GM19193 (cell line): ENCODE results near the gene VWA8.

Experiments
- POLR2A ChIP-seq: IDR thresholded peaks from 4 replicates; pipeline ENCODE4 v1.6.1; 2011; ENCODE audit not compliant: insufficient read depth, insufficient read length; ENCODE audit errors: extremely low read depth

VWA8 gene

DNA sequence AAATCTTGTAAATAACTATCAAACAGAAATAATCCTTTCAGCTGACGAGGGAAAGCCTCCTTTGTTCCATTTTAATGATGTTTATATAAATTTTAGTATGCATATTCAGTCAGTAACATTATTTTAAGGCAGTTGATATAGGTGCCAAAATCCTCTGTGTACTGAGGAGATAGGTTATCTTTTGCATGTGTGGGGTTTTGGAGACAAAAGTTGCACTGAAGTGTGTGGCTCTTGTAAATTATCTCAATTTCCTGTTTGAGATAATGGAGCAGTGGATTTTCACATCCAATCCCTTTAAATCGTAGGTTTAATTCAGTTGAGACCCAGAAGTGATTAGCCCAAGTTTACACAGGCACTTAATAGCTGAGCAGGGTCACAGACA lies 396.9 kb downstream of the VWA8 start:
- TF ChIP-seq POLR2A = no peak

DNA sequence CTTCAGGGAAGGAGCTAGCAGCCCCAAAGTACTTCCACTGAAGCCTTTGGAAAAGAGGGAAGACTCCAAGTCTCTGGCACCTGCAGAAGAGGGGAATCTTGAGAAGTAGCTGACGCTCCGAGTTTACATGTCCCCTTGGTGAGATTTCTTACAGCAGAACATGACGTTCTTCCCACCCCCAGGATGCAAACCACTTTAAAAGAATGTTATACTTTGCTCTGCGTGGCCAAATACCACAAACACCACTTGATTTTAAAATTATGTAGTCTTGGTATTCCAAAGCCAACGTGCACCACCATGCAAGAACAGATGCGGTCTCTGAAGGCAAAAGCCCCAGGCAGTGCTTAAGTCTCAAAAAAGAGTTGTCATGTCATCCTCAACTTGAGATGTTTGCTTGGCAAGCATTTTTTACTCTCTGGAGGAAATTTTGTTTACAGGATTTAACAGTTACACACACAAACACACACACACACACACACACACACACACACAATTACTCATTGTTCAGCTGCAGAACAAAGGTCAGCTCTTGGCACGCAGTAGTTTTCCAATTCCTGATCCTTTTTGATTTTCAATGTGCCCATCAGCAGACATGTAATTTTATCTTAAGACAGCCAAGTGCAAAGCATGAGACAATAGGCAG lies 397.4 kb downstream of the VWA8 start:
- no peak for TF ChIP-seq POLR2A

DNA sequence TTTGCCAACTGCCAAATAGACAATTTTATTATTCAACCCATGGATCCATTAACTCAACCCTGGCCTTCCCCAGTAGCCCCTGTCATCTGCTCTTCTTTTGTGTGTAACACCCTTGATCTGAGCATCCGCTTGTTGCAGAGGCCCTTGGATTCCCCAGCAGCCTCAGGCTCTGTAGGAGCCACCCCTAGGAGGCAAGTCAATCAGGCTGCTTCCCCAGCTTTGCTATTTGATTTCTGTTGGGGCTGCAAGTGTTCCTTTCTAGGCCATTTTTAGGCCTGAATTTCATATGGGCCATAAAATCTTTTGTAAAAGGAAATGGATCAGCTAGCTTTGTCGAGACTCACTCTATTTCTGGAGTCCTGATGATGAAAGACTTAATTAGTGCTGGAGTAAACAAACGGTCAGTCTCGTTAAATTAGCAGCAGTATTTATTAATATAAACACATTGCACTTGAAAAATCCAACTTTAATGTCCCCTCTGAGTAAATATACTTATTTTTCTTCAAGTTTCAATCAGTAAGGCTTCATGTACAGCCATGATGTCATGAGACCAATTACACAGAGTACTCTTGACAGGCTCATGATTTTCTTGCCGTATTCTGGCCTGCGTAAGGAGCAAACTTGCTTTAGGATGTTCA lies 398.2 kb downstream of the VWA8 start:
- TF ChIP-seq POLR2A = no peak

DNA sequence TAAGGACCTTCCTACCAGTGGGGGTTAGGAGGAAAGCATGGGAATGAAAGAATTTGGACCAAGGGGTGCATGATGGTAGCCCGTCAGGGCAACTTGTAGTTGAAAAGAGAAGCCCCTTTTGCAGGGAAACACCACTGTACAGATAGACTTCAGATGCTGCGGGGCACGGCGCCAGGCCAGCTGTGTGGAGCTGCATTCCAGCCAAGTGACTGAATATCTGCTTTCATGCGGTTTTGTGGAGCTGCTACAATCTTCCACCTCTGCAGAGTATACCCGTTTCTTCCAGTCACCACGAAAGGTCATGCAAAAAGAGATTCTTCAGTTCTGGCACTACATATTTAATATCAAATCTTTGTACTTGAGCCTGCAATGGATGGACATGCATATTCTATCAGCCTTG lies 398.8 kb downstream of the VWA8 start:
- no peak for TF ChIP-seq POLR2A

DNA sequence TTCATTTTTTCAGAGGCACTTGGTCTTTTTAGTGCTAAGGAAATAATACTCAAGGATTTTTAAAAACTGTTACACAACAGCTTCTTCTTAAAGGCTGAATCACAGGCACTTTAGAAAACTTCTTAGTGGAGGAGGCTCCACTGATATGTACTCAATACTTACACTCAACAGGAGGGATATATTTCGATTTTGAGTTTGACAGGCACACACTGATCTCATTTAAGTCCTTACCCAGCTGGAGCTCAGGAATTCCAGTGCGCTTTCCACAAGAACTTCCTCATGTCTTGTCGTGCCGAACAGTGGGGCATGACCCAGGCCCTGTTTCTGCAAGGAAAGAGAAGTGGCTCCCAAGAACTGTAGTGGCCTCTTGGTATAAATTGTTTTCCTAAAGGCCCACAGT lies 399.7 kb downstream of the VWA8 start:
- TF ChIP-seq POLR2A = no peak

DNA sequence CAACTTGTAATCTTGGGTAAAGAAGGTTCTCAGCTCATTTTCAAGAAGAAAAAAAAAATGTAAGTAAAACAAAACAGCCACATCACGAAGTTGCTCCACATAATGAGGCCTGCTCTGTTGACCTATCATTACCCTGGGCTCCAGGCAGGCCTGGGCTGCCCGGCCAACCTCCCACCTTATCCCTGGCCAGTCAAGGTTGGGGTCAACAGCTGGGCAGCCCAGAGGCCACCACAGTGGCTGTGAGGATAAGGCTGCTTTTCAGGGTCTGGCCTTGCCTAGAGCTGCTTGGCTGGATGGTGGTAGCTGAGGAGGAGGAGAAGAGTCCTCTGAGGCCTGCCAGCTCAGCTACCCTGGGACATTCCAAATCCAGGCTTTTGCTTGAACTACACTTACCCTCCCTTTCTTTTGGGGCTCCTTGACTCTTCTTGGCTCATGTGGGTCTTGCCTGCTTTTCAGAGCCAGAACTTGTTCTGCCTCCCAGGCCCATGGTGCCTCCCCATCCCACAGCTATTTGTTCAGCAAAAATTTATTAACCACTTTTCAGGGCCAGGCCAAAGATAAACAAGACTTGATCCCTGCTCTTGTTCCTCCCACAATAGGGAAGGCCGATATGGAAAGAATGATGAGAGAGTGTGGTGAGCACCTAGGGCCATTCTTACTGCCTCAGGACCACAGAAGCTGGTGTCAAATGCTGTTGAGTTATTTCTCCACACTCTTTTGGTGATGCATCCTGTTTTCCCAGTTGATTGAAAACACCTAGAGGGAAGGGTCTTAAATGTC lies 401.9 kb downstream of the VWA8 start:
- TF ChIP-seq POLR2A = no peak

DNA sequence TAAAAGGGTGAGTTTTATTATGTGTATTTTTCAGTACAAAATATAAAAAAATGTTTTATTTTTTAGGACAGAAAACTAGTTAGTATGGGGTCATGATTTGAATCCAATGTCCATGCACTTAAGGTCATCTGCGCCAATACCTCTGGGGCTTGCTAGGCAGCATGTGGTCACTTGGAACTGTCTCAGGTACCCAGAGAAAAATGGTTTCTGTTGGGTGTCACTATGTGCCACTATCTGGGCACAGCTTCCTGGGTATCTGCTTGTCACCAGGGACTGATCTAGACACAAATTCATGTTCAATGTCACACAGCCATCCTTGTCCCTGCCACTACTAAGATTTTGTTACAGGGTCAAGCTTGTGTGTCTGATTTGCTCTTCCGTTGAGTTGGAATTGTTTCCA lies 403.2 kb downstream of the VWA8 start:
- TF ChIP-seq POLR2A = no peak

DNA sequence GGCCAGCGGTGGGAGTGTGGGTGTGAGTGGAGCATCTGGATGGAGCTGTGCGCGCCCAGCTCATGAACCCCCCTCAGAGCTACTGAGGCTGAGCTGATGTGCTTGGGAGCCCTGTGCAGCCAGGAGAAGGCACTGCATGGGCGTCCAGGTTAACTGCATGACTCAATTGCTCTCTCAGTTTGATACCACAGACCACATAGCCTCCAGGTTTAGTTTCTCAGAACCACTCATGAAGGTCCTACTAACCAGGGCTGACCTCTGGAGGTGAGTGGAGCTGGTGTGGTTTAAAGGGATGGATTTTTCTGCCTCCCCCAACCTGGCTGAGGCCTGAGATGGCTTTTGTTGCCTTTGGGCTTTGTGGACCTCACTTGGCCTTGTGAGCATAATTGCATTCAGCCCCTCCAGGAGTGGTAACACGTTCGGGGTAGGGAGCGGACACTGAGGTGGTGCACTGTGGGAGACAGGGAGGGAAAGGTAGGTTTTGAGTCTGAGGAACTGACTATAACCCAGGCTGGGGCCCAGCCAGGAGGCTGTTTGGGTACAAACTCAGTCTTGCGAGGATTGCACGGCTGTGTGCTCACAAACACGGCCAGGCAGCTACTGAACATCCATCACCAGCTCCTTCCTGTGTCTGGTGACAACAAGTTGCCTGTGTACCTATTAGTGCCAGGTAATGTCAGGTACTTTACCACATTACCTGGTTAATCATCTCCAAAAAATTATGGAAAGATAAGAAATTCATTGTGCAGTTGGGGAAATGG lies 406.1 kb downstream of the VWA8 start:
- no peak for TF ChIP-seq POLR2A

DNA sequence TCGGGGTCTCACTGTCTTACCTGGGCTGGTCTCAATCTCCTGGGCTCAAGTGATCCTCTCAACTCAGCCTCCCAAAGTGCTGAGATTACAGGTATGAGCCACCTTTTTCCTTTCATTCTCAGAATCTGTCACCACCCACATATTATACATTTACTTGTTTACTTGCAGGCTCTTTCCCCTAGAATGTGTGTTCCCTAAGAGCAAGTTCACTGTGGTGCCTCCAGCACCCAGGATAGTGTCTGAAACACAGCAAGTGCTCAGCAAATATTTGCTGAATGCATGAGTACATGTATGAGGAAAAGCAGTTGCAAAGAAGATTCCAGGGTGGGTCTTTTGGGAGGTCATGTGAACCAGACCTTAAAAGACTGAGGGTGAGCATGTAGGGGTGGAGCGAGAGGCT lies 406.7 kb downstream of the VWA8 start:
- TF ChIP-seq POLR2A = no peak

DNA sequence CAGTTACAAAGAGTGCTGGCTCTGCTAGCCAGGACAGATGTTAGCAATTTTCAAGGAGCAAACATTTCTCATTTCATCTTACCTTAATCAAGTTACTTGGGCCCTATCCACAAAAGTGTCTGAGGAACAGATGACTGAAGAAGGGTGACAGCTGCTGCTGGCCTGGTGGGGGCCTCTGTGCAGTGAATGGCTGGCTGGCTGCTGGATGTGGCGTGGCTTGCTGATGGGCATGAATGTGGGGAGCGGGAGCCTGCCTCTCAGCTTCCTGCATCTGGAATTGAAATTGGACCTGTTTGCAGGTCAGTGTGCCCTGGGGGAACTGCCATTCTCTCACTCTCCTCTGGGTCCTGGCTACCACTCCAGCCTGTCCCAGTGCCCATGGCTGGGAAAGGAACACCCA lies 408.9 kb downstream of the VWA8 start:
- TF ChIP-seq POLR2A = no peak

DNA sequence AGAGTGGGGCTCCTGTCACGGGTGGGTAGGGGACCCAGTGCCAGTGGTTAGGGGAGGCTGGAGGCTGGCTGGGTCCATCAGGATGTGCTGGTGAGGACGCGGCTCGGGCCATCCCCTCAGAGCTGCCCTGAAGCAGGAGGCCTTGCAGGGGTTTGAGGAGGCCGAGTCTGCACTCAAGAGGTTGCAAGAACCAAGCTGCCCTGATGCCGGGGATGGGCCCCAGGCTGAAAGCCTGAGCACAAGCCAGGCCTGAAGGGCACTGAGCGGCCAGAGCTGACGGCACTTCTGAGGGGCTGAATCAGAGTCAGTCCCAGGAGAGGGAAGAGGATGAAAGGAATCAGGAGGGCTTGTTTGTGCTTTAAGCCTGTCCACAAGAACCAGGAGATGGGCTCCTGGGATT lies 410.6 kb downstream of the VWA8 start:
- no peak for TF ChIP-seq POLR2A

DNA sequence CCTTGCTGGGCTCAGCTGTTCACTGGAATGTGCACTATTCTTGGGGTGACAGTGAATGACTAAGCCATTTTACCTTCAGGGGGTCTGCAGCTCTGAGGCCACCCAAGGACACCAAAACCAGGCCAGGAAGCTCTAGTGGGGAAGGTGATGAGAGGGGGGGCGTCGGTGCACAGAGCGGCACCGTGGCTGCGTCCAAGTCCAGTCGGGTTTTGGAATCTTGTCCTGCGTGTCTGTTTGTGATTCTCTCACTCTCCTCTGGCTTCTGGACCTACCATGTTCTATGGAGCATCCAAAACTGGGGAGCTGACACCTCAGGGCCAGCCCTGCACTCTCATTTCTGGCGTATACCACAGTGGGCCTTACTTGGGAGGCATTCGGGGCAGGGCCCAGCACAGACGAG lies 411.4 kb downstream of the VWA8 start:
- no peak for TF ChIP-seq POLR2A

DNA sequence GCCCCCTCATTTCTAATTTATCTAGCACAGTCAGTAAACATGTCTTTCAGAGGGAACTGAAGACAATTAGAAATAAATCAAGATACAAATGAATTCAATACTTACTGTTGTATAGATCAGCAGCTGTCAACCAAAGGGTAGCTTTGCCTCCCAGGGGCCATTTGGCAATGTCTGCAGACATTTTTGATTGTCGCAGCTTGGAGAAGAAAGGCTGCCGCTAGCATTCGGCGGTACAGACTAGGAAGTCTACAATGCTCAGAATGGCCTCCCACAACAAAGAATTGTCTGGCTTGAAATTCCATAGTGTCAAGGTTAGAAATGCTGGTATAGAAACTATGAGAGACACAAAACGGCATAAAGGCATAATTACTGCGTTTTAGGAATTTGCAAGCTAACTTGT lies 412.0 kb downstream of the VWA8 start:
- no peak for TF ChIP-seq POLR2A

DNA sequence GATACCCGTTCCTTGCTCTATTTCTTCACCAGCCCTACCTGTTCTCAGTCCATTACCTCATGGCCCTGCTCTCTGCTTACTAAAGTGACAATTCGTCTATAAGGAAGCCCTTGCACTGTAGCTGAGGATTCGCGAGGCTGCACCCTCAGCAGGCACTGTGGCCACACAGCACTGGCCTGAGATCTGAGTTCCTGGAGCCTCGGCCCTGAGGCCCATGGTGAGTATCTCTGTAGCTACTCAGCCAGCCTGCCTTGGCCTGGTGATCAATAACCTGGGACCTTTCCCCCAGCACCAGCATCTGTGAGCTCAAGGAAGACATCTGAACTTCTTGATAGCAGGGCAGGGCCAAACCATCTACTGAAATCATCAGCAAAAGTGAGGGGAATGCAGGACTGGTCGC lies 412.9 kb downstream of the VWA8 start:
- no peak for TF ChIP-seq POLR2A

DNA sequence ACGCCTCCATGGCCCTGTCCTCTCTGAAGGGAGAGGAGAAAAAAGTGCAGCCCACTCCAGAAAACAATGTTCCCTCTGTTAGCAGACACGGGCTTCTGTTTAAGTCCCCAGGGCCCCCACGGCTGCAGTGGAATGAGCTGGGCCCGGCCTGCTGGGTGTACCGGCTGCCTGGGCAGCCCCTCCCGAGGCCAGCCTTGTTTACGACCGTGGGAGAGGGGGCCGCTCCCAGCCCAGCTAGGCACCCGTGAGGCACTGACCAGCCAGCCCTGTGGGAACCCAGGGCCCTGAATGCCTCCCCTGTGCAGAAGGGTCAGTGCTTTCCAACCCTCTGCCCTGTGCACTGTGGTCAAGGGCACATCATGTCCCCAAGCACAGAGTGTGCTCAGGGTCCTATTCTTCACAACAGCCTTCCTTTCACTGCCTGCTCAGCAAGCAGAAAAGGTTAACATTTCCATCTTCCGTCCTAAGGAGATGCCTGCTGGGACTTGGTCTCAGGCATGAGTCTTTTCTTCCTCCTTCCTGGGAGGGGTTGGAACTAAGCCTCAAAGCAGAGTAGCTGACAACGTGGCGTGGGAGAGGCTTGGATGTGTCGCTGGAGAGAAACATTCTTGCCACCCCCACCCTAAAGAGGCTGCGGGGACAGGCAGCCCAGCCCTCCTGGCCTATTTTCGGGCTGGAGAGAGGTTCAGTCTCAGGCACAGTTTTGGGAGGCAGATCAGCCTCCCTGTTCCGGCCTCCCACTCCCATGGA lies 413.5 kb downstream of the VWA8 start:
- no peak for TF ChIP-seq POLR2A
